A549 (cell line): ENCODE results near the gene SMU1.

Experiments
- CBX2 ChIP-seq: fragments of 200-600 bp; sonication (generic); IDR thresholded peaks from 2 replicates; pipeline ENCODE4 v1.6.1; 2016; ENCODE audit warnings: low read depth, mild to moderate bottlenecking, borderline replicate concordance
- CEBPB ChIP-seq, 2 experiments: fragments of >200 bp in 1 of 2; sonication (Bioruptor Twin) in 1 of 2; formaldehyde crosslinking in 1 of 2; IDR thresholded peaks; 2 replicates each; pipeline ENCODE4 v1.6.1; 2012 to 2016
- CTCF ChIP-seq: fragments of >200 bp; sonication (Bioruptor Twin); formaldehyde crosslinking; IDR thresholded peaks from 3 replicates; pipeline ENCODE4 v1.5.1; 2016
- EHMT2 ChIP-seq: fragments of 200-600 bp; sonication (generic); IDR thresholded peaks from 2 replicates; pipeline ENCODE4 v1.6.1; 2016; ENCODE audit warnings: antibody characterized with exemption, low read depth, mild to moderate bottlenecking, moderate library complexity
- POLR2A ChIP-seq: IDR thresholded peaks from 2 replicates; pipeline ENCODE4 v1.6.1; 2012; ENCODE audit warnings: mild to moderate bottlenecking, low read length
- TF ChIP-seq, protein P1 (sequence below): fragments of 200-600 bp; sonication (generic); IDR thresholded peaks from 2 replicates; pipeline ENCODE4 v1.6.1; 2016; ENCODE audit warnings: antibody characterized with exemption, mild to moderate bottlenecking, moderate library complexity

DNA sequence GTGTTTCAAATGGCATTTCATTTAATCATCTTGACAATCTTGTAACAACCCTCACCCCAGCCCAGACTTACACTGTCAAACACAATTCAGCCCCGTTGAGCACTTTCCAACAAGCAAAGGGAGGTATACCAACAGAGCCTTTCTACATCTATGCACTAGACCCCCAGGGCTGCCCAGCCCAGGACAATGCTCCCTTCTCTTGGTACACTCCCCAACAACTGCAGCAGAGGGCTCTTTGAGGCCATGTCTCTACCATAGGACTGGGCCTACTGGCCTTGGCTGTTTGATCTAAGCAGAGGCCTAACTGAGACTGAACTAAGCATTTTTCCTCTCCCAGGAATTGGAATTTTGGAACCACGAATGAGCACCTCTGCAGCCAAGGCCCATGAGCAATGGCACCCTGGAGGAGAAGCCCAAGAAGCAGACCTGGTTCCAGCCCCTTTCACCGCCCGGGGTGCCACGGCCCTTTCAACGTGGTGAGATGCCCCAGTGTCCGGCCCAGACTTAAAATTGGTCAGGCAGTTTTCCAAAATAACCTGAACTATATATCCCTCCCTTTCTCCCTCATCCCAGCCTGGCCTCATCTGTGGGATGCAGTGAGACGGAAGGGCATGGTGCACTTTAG, 47.0 kb upstream of the SMU1 start:
- TF ChIP-seq POLR2A (no peak), CEBPB (IDR thresholded peaks at IDR 0.05) (no peak), EHMT2 (no peak), CBX2 (no peak), CTCF (no peak)
- TF ChIP-seq, protein P1, sequence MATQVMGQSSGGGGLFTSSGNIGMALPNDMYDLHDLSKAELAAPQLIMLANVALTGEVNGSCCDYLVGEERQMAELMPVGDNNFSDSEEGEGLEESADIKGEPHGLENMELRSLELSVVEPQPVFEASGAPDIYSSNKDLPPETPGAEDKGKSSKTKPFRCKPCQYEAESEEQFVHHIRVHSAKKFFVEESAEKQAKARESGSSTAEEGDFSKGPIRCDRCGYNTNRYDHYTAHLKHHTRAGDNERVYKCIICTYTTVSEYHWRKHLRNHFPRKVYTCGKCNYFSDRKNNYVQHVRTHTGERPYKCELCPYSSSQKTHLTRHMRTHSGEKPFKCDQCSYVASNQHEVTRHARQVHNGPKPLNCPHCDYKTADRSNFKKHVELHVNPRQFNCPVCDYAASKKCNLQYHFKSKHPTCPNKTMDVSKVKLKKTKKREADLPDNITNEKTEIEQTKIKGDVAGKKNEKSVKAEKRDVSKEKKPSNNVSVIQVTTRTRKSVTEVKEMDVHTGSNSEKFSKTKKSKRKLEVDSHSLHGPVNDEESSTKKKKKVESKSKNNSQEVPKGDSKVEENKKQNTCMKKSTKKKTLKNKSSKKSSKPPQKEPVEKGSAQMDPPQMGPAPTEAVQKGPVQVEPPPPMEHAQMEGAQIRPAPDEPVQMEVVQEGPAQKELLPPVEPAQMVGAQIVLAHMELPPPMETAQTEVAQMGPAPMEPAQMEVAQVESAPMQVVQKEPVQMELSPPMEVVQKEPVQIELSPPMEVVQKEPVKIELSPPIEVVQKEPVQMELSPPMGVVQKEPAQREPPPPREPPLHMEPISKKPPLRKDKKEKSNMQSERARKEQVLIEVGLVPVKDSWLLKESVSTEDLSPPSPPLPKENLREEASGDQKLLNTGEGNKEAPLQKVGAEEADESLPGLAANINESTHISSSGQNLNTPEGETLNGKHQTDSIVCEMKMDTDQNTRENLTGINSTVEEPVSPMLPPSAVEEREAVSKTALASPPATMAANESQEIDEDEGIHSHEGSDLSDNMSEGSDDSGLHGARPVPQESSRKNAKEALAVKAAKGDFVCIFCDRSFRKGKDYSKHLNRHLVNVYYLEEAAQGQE, result no peak
